NCI-H524 (cell line): ENCODE results near the gene UBE2Q1.

ENCODE experiments used
- DNase-seq, 2 experiments: peaks; one replicate each; lab custom pipeline; 2025; lab: John Stamatoyannopoulos, UW

UBE2Q1 gene

DNA sequence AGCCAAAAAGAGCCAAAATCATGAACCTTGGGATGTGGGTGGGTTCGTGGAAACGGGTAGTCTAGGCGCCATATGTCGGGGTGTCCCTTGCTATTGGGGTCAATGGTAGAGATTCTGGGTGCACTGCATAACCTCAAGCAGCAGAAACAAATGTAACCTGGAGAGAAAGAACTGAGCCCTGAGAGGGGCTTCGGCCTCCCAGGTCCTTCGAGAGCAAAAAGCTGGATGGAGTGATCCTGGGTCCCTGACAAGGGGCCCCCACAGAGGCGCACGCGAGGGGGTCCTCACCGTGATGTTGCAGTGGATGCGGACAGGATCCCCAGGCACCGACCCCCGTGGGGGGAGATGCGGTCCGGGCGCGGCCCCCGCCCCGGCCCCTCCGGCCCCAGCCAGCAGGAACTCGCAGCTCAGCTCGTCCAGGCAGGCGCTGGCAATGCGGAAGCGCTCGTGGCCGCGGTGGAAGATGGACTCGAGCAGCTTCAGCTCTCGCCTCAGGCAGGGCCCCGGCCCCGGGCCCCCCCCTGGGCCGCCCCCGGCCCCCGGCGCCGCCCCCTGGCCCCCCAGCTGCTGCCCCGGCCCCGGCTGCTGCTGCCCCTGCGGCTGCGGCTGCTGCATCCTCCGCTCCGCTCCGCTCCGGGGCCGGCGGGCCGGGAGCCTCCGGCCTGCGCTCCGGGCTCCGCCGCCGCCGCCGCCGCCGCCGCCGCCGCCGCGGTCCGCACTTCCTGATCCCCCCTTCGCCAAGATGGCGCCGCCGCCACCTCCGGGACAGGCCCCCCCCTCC is at the start of gene UBE2Q1:
Gene UBE2Q1, minus strand, starts transcription at position 724 of the 781 bp plus-strand sequence. Its CDS starts 109 bp downstream, at position 615.
- peak in 1 of 2 experiments; percentile 41 for DNase-seq

GRCh38 chr1:154607609-154608396 is 49.3 kb upstream of the UBE2Q1 start, which contains the start of gene ADAR:
ADAR (minus strand) TSS chr1:154608186; CDS start chr1:154608006, 180 bp downstream.
- DNase-seq, result peak; percentile 14 to 54

DNA sequence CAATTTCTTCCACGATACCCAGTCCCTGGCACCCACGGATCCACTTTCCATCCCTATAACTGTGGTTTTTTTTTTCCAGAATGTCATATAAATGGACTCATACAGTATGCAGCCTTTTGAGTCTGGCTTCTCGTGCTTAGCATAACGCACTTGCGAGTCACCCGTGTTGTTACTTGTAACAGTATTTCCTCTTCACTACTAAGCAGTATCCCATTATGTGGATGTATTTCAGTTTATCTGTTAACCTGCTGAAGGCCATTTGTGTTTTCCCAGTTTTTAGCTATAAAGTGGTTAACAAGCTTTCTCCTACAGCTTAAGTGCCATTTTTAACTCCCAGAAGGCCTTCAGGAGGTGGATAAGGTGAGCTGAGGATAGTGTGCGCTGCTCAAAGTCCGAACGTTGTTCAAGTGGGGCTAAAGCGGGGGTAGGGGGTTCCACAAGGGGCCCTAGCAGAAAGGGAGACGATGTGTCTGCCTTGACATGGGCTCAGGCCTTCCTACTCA is 48.7 kb upstream of the UBE2Q1 start:
- DNase-seq, result no peak

DNA sequence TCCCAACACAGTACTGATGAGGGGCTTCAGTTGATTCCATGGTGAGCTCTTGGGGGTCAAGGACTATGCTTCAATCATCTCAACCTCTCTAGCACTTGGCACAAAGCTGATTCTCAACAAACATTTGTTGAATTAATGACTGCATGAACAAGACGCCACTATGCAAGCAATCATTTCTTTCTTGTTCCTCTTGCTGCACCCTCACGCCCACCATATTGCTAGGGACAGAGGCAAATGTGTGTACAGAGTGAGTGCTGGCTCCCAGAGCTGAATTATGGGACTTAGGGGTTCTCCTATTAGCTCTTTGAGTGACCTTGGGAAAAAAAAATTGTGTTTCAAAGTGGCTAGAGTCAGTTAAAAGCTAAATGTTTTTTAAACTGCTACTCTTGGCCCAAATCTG is 47.1 kb upstream of the UBE2Q1 start:
- no peak for DNase-seq

- DNase-seq, result no peak
Observed at GRCh38 chr1:154603317-154603716, 44.9 kb upstream of the UBE2Q1 start.

- DNase-seq, result peak; percentile 77 to 96
Observed at GRCh38 chr1:154599658-154600057, 41.2 kb upstream of the UBE2Q1 start.

DNA sequence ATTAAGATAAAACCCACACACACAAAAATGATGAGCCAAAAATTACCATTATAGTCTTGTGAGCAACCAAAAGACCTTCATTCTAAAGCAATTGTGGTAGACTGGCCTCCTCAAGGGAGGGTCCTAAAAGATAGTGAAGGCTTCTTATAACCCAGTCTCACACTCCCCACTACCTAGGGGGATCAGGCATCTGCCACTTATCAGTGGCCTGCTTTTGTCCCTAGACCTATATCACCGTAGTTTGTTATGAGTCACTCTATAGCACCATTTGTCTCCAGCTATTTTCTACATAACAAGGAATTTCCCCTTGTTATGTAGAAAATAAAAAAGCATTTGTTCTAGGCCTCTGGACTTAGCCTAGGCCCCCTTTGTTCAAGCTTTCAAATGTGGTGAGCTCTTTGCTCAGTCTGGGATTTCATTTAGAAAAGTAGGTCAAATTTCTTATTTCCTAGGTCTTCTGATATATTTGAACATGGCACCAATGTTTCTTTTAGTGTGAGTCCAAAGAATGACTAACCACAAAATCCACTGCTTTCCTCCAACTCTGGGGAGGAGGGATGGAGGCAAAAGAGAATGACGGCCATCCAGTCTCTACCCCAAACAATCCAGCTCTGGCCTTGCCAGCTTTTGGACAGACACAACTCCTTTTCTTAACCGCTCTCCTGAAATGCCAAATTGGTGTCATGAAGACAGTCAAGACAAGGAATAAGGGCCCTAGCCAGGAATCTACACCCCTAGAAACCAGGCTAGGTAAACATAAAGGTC is 40.6 kb upstream of the UBE2Q1 start:
- no peak for DNase-seq

- DNase-seq, result no peak
Observed at GRCh38 chr1:154595621-154596020, 37.2 kb upstream of the UBE2Q1 start.

GRCh38 chr1:154594811-154595210 is 36.3 kb upstream of the UBE2Q1 start:
- DNase-seq, result no peak

DNA sequence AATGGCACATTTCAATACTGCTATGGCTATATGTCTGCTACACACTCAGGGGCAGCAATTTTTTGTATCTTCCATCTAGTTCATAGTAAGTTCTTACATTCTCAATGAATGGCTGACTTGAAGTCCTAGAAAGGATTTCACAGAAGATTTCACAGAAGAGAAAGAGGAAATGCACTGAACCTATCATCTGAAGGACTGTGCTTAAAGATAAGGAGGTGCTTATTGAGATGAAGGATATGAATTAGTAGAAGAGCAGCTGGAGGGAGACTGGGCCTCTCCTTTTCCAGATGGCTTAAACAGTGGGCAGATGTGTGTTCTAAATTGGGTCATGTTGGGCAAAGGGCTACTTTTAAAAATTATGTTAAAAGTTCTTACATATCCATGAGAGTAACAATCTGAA is 34.9 kb upstream of the UBE2Q1 start:
- DNase-seq, result peak; percentile 52 to 77

DNA sequence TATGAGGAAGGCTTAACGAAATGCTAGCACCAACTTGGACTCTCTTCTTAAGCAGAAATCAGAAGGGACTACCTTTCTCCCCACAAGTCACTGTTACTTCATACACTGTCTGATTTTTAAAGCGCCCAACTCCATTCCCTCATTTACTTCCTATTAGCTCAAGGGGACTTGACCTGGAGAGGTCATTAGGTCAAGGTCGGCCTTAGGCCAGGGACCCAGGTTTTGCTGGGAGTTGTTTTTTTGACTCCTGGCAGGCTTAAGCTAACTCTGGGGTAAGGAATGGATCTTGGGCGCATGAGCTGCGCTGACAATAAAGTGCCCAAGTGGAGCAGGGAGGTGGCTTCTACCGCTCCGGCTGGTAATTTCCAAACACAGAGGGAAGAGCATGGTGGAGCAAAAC is 32.7 kb upstream of the UBE2Q1 start:
- no peak for DNase-seq

DNA sequence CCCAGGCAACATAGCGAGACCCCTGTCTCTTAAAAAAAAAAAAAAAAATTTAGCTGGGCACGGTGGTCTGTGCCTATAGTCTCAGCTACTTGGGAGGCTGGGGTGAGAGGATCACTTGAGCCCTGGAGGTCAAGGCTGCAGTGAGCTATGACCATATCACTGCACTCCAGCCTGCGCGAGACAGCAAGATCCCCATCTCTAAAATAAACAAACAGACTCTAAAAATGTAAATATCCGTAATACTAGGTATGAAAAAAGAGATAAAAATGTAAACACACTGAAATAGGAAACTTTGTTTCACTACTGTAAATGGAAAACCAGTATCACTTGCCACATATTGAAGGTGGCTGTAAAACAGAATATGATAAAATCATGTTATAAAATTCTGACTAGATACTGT is 32.3 kb upstream of the UBE2Q1 start:
- DNase-seq, result no peak

DNA sequence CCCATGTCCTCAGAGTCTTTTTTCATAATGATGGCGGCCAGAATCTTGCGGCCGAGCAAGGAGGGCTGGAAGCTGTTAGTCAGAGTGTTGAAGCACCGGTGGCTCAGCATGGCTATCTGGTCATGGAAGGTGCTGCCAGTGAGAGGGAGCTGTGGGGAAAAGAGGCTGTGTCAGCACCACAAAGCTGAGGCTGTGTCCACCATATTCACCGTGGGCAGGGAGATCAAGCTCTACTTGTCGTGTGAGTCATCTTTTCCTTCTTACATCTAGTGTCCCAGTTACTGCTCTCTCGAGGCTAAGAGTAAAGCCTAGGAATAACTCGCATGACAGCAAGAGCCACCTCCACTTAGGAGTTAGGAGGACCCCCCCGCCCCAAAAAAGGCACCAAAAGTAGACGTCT is 31.3 kb upstream of the UBE2Q1 start:
- no peak for DNase-seq

DNA sequence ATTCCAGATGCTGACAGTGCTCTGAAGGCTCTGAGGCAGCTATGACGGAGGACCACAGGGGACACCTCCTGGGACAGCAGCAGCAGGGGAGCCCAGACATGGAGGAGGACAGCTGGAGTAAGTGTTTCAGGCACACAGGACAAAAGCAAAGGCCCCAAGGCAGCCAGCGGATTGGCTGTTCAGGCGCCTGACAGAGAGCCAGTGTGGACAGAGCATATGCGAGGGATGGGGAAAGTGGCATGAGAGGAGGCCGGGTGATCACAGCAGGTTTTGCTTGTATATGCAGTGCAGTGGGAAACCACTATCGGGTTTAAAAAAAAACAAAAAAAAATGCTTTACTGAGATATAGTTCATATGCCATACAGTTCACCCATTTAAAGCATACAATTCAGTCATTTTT is 28.2 kb upstream of the UBE2Q1 start:
- no peak for DNase-seq

DNA sequence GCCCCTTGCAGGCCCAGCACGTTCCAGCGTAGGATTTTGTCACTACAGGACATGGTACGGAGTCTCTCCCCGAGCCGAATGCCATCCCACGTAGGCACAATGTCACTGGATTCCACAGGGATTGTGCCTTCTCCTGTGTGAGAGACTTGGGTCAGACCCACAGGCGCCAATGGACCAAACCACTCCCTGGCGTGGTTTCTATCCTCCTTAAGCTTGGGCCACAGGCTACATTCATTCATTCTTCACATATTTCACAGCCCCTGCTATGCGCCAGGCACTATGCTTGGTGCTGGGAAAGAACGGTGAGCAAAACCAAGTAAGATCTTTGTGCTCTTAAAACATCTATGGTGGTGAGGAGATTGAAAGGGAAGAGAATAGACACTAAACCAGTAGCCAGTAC is 27.8 kb upstream of the UBE2Q1 start:
- DNase-seq, result no peak

- no peak for DNase-seq
Observed at GRCh38 chr1:154584267-154584994, 26.0 kb upstream of the UBE2Q1 start.

DNA sequence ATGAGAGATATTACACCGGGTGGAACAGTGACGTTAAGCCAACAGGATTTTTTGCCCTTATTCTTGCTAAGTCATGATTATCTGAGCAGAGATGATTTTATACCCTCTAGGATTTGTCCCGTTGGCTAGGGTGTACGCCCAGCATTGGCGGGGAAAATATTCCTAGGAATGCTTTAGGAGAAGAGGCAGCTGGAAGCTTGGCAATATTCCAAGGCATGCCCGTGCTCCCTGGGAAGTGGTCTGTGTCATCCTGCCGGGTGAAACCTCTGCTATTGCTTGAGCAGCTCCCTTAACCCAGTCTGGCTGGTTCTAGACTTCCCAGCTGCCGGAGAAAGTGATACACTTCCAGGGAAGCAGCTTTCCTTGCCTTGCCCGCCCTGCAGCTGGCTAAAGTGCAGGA is 25.3 kb upstream of the UBE2Q1 start:
- peak in 1 of 2 experiments; percentile 26 for DNase-seq

DNA sequence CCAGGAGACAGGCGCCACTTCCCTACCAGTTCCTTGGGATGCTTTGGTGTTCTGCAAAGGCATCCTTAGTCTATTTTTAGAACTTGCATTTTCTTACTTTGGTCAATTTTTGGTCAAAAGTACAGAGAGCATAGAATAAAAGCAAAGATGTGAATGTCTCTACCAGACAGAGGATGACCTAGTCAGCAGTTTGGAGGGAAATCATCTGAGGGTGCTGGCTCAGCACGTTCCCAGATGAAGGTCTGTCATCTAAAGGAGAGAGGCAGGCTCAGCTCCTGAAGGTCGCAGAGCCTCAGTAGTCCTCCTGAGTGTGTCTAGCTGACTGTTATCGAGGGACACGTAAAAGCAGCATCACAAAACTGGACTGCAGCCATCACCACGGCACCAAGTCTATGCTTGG is 24.4 kb upstream of the UBE2Q1 start:
- DNase-seq, result no peak

- no peak for DNase-seq
Observed at GRCh38 chr1:154581766-154582165, 23.3 kb upstream of the UBE2Q1 start.

DNA sequence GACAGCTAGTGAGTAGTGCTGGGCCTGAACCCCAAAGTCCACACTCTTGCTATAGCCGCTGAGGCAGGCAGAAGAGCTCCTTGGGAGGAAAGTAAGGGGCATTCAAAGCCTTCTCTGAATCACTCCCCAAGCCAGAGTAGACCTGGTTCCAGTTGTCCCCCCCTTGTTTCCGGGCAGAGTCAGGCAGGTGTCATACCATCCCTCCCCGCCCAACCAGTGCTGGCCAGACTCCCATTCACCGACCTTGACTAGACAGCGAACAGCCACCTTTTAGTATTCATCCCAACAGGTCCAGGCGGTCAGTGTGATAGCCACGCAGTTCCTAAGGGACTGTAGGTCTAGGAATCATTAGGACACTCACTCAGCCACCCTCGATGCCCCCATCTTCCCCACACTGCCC is 20.9 kb upstream of the UBE2Q1 start:
- no peak for DNase-seq

DNA sequence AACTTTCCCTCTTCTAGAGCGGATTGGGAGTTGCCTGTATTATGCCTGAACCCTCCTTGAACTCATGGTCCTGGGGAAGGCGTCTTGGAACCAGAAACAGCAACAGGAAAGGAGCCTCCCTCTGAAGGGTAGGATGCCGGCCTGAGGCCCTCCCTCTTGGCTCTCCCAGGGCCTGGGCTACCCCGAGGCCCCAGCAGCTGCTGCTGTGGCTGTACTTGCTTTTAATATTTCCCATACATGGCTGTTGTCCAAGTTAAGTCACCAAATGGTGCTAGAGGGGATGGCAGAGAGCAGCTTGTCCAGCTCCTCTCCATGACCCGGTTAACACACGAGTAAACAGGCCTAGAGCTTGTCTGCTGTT is 19.6 kb upstream of the UBE2Q1 start:
- no peak for DNase-seq
